Lower lobe of right lung (tissue), 2 donors: ENCODE data around the gene AGAP3. TPM values are rescaled to one million over a fixed set of nuclear protein-coding genes. Genes with fewer than 3 reads are reported as not detected.

Source experiments
- ATAC-seq, 2 donors: fragments of 200-7000 bp; cut with Tn5 transposase; one replicate each; pipeline ENCODE4 v1.9.1; 2020 to 2022; ENCODE audit warnings: mild to moderate bottlenecking in 2 of 2, moderate library complexity in 2 of 2
- DNase-seq: peaks from one replicate; pipeline ENCODE4 v3.0.0-alpha.2; 2020
- H3K27ac ChIP-seq: fragments of 200-600 bp; one replicate; pipeline ENCODE4 v1.8.0; 2022
- H3K27me3 ChIP-seq: fragments of 200-600 bp; one replicate; pipeline ENCODE4 v1.8.0; 2022; ENCODE audit warnings: low read depth
- H3K36me3 ChIP-seq: fragments of 200-600 bp; one replicate; pipeline ENCODE4 v1.8.0; 2022; ENCODE audit warnings: mild to moderate bottlenecking
- H3K4me1 ChIP-seq: fragments of 200-600 bp; one replicate; pipeline ENCODE4 v1.8.0; 2022
- H3K4me3 ChIP-seq: fragments of 200-600 bp; one replicate; pipeline ENCODE4 v1.8.0; 2022; ENCODE audit warnings: mild to moderate bottlenecking
- H3K9me3 ChIP-seq: fragments of 200-600 bp; one replicate; pipeline ENCODE4 v1.8.0; 2022
- intact Hi-C: fragments of 100-400 bp; cut with DNase I; formaldehyde crosslinking; loops from one replicate; pipeline ENCODE4 v1.11.0; 2022
- total RNA-seq: library from RNA; stranded (reverse); fragmentation: NEBNext Ultra II Directional; extraction: Animal tissue kit (Norgen Biotek cat#: 25700); gene quantifications from one replicate; pipeline ENCODE4 v1.2.1, GENCODE V29; 2021
- TF ChIP-seq, protein P1 (sequence below): fragments of 200-600 bp; IDR thresholded peaks from one replicate; pipeline ENCODE4 v1.8.0; 2022; ENCODE audit warnings: antibody characterized with exemption, mild to moderate bottlenecking
- donor health status: DM: no; HTN: yes; CAD: no; lungs with severe emphysema.

The AGAP3 gene
- total RNA-seq, 1 donor from 2014 or later, result 157 TPM

DNA sequence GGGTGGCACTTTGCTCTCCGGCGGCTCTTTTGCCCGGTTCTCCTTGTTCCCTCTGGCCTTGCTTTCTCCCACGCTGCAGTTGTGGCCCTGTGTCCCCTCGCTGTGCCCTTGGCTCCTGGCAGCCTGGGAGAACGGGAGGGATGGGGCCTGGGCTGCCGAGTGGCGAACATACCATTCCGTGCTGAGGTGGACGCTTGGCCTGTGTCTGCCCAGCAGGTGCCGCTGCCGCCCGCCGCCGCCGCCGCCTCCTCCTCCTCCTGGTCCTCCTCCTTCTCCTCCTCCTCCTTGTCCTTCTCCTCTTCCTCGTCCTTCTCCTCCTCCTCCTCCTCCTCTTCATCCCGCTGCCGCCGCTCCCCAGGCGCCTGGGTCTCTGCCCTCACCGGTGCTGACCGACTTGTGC is 36.0 kb downstream of the AGAP3 start:
- TF ChIP-seq, protein P1, sequence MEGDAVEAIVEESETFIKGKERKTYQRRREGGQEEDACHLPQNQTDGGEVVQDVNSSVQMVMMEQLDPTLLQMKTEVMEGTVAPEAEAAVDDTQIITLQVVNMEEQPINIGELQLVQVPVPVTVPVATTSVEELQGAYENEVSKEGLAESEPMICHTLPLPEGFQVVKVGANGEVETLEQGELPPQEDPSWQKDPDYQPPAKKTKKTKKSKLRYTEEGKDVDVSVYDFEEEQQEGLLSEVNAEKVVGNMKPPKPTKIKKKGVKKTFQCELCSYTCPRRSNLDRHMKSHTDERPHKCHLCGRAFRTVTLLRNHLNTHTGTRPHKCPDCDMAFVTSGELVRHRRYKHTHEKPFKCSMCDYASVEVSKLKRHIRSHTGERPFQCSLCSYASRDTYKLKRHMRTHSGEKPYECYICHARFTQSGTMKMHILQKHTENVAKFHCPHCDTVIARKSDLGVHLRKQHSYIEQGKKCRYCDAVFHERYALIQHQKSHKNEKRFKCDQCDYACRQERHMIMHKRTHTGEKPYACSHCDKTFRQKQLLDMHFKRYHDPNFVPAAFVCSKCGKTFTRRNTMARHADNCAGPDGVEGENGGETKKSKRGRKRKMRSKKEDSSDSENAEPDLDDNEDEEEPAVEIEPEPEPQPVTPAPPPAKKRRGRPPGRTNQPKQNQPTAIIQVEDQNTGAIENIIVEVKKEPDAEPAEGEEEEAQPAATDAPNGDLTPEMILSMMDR, result no peak
- ATAC-seq (no peak), DNase-seq (peak; percentile 43)
- Histone ChIP-seq H3K4me1 (peaks cover 16% of the 10 kb centered on the region), H3K36me3 (peaks cover 89% of the 10 kb centered on the region), H3K9me3 (no peaks in the 10 kb centered on the region), H3K27ac (no peak overlapping the region), H3K4me3 (no peak overlapping the region), H3K27me3 (no peaks in the 10 kb centered on the region)
- intact Hi-C loops, result no loop called here

- TF ChIP-seq, protein P1, result no peak
- intact Hi-C loops, result no loop called here
- ATAC-seq (no peak), DNase-seq (peak; percentile 31)
- H3K9me3 ChIP-seq, result no peaks in the 10 kb centered on the region
- H3K4me1 ChIP-seq, result peaks cover 16% of the 10 kb centered on the region
- no peaks in the 10 kb centered on the region for H3K27me3 ChIP-seq
- no peak overlapping the region for H3K27ac ChIP-seq
- H3K4me3 ChIP-seq, result no peak overlapping the region
- peaks cover 88% of the 10 kb centered on the region for H3K36me3 ChIP-seq
These were observed 36.5 kb downstream of the AGAP3 start for GRCh38 chr7:151122796-151123157.

DNA sequence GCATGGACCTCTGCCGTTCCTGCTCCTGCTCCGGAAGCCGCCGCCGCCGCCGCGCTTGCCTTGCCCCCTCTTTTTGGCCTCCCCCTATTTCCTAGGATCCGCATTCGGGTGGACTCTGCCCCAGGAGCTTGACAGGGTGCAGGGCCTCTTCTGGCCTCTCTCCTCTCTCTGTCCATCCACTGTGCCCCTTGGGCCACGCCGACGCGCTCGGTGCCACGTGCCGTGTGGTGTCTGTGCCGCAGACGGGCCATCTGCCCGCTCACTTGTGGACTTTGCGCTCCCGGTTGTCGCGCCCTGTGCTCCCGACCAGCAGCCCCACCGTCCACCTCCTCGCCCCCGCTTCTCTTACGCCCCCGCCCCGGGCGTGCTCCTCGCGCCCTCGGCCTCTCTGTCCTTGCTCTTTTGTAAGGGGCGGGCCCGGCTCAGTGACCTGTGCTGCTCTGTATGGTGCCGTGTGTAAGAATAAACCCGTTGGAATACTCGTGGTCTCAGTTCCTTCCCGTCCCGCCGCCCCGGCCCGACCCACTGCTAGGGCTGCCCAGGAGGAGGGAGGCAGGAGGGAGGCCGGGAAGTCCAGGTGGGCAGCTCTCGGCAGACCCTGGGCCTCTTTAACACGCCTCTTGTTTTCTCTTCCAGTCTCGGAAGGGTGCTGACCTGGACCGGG is 37.0 kb downstream of the AGAP3 start:
- H3K9me3 ChIP-seq, result no peaks in the 10 kb centered on the region
- no peak for ATAC-seq
- H3K4me1 ChIP-seq, result peaks cover 16% of the 10 kb centered on the region
- TF ChIP-seq, protein P1, result no peak
- H3K36me3 ChIP-seq, result peaks cover 88% of the 10 kb centered on the region
- H3K4me3 ChIP-seq, result no peak overlapping the region
- H3K27me3 ChIP-seq, result no peaks in the 10 kb centered on the region
- intact Hi-C loops, result no loop called here
- no peak overlapping the region for H3K27ac ChIP-seq
- DNase-seq, result peak; percentile 48

DNA sequence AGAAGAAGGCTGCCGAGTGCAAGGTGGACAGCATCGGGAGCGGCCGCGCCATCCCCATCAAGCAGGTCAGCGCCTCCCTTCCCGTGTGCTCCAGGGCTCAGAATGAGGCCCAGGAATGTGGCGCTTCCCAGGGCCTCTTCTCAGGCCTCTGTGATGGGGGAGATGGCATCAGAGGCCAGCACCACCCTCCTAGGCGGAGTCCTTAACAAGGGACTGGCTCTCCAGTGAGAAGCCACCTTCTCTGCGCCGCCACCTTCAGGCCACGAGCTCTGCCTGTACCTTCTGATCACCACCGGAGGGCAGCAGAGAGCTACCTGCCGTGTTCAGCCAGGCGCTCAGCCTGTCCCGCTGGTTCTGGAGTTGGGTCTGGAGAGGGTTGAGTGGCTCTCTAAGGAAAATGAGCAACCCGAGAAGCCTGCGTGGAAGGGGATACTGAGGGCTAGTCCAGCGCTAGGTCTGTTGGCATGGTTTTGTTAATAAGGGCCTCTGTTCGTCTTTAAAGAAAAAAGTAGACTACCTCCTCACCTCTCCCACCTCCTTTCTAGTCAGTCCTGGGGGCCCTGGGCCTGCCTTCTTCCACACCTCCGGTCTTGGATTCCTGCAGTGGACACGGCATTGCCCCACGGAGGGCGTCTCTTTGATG is 37.7 kb downstream of the AGAP3 start:
- ATAC-seq (peak; percentile 92), DNase-seq (peak; percentile 87)
- intact Hi-C loops, result no loop called here
- no peak overlapping the region for H3K27ac ChIP-seq
- peaks cover 88% of the 10 kb centered on the region for H3K36me3 ChIP-seq
- H3K9me3 ChIP-seq, result no peaks in the 10 kb centered on the region
- TF ChIP-seq, protein P1, result peak; percentile 95
- H3K4me3 ChIP-seq, result no peak overlapping the region
- H3K27me3 ChIP-seq, result no peaks in the 10 kb centered on the region
- H3K4me1 ChIP-seq, result peaks cover 16% of the 10 kb centered on the region

- DNase-seq (no peak), ATAC-seq (no peak)
- H3K36me3 ChIP-seq, result peaks cover 88% of the 10 kb centered on the region
- peaks cover 16% of the 10 kb centered on the region for H3K4me1 ChIP-seq
- intact Hi-C loops, result no loop called here
- no peaks in the 10 kb centered on the region for H3K9me3 ChIP-seq
- no peak overlapping the region for H3K4me3 ChIP-seq
- H3K27ac ChIP-seq, result no peak overlapping the region
- H3K27me3 ChIP-seq, result no peaks in the 10 kb centered on the region
- TF ChIP-seq, protein P1, result no peak
These were observed 38.2 kb downstream of the AGAP3 start for GRCh38 chr7:151124481-151124880.
